ENCODE results near the gene DKKL1. TPM values are rescaled to one million over a fixed set of nuclear protein-coding genes. Genes with fewer than 3 reads are reported as not detected.
"Not testable (repeated sequence)": the region's sequence is repeated elsewhere in the genome, so short reads cannot be mapped to it uniquely, and the experiment has no call there.

The DKKL1 gene
- polyA plus RNA-seq (ENCODE audit: insufficient read length): 2.4 TPM

DNA sequence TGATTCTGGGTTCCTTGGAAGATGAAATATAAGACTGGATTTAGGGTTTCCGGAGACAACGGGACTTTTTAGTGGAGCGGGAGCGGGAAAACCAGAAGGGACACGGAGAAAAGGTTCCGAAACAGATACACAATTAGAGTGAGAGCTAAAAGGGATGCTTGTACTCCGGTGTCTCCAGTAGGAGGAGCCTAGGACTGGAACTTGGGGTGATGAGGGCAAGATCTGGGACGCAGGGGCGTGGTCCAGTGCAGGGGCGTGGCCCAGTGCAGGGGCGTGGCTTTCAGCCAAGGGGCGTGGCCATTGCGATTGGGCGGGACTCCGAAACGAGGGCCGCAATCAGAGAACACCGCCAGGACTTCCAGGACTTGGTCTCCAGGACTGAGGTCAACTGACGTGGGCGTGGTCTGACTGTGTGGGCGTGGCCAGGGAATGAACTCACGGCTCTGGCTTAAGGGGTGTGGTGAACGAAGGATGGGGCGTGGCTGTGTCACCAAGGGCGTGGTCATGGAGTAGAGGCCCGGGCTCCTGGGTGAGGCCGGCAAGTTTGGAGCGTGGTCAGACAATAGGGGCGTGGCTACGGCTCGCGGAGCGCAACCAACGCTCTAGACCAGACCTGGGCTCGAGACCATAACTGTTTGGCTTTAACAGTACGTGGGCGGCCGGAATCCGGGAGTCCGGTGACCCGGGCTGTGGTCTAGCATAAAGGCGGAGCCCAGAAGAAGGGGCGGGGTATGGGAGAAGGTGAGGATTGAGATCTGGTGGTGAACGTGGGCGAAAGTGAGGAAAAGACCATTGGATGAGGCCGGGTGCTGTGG, at the start of gene DKKL1:
TSS of gene DKKL1 (plus strand) at position 610 of the 815 bp plus-strand sequence. CDS start at position 732, 122 bp downstream.
- peak; percentile 82 for DNase-seq (ENCODE audit: low read depth)

DNA sequence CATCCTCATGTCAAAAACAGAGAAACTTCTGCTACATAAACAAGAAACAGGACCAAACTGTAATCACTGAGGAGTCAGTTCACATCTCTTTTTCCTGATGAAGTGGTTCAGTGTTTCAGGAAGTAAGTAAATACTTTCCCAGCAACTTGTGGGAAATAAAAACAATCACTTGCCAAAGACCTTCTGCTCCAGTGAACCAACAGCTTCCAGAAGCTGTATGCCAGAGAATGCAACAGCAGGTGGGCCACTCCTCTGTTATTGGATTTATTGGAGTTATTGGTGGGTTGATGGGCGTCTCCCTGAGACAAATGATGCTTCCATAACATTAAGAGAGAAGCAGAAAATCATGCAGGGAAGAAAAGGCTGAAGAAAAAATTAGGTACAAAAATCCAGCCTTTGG, 48.6 kb upstream of the DKKL1 start:
- no peak for DNase-seq (ENCODE audit: low read depth)

DNA sequence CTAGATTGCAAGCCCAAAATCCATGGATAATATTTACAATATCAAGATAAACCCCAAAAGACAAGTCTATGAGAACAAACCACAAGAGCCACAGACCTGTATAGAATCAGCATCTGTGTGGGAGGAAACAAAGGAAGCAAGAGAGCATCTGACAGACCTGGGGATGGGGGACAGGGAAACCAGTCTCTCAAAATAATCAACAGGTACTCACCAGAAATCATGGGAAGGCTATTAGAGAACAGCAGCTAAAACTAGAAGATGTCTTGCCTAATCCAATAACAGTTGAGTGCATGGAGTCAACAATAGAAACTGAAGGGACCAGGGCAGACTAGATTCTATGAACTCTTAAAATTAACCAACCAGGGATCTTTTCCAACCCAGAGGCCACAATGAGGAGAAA, 47.4 kb upstream of the DKKL1 start:
- DNase-seq (ENCODE audit: low read depth): no peak

DNA sequence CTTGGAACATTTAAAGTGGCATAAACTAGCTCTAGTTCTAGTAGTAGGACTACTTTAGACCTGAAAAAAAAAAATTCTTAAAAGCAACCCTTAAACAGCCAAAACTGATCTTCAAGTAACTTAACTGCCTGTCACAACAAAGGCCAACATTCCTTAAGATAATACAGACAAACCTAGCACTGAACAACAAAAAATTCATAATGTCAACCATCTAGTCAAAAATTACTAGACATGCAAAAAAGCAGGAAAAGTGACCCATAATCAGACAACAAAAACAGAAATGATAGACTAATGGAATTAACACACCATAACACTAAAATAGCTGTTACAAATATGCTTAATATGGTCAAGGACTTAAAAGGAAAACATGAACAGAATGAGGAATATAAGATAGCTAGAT, 45.4 kb upstream of the DKKL1 start:
- no peak for DNase-seq (ENCODE audit: low read depth)

DNA sequence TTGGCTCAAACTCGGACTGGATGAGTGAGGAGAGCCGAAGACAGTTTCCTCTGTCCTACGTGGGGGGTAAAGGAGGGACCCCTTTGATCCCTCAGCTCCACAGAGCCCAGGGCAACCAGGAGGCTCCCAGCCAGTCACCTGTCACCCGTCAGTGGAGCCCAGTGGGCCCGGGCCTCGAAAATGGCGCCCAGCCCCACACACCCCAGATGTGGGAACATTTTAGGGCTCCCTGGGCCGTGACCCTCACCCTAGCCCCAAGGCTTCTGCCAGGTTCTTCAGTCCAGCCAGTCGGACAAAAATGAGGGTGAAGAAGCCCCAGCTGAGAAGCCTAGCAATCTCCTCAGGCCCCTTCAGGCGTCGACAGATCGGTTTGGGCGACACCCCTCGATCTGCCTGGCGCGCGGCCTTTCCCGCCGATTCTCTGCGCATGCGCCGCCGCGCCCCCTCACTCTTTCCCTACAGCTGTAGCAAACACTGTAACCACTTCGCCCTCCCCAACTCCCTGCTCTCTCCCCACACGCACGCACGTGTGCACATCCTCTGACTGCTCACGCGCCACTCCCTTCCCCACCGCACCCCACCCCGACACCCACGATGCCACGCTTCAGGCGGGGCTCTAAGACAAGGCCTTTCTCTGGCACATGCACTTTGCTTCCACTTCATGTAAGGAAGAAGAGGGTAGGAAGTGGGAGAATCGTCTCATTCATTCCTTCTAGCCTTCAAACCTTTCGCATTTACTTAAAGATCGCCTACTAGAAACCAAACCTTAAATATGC, 38.7 kb upstream of the DKKL1 start, which contains the start of gene SLC6A16:
TSS of gene SLC6A16 (minus strand) at position 391 of the 776 bp plus-strand sequence. CDS start 13,844 bp downstream, outside the sequence.
- DNase-seq (ENCODE audit: low read depth): no peak

DNA sequence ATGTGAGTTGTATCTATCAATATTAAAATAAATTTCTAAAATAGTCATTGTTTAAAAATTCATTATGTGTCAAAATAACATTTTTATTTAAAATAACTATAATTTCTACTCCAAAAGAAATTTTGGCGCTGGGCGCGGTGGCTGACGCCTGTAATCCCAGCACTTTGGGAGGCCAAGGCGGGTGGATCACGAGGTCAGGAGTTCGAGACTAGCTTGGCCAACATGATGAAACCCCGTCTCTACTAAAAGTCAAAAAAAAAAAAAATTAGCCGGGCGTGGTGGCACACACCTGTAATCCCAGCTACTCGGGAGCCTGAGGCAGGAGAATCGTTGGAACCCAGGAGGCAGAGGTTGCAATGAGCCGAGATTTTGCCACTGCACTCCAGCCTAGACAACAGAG, 37.9 kb upstream of the DKKL1 start:
- DNase-seq (ENCODE audit: low read depth): not testable (repeated sequence)

DNA sequence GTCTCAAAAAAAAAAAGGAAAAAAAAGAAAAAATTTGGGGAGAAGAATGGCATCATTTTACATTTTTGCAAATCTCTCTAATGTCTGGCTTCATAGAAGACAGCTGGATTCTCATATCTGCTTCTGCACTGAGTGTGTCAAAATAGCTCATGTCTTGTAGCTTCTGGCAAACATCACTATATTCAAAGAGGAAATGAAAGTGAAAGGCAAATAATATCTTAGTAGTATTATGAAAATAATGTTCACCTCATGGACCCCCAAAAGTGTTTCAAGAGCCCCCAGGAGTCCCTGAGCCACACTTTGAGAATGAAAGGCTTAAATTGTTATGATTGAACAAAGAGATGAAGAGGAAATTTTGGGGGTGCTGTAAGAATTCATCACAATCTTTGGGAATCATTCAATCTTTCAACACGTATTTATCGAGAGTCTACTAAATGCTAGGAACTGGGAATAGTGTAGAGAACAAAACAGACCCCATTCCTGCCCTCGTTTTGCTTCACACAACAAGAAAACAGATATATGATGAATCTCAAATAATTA, 37.4 kb upstream of the DKKL1 start:
- no peak for DNase-seq (ENCODE audit: low read depth)

DNA sequence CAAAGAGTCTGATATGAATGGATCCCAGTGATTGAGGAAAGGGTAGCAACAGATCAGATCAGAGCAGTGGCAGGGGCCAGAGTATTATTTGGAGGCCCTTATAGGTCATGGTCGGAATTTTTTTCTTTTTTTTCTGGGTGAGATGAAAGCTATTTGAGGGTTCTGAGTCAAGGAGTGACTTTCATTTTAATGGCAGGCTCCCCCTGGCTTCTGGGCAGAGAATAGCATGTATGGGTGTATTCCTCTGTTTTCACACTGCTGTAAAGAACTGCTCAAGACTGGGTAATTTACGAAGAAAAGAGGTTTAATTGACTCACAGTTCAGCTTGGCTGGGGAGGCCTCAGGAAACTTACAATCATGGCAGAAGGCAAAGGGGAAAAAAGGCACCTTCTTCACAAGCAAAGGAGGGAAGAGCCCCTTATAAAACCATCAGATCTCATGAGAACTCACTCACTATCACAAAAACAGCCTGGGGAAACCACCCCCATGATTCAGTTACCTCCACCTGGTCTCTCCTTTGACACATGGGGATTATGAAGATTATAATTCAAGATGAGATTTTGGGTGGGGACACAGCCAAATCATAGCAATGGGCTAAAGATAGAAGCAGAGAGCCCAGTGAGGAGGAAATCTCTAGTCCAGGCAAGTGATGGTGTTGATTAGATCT, 35.7 kb upstream of the DKKL1 start:
- no peak for DNase-seq (ENCODE audit: low read depth)

DNA sequence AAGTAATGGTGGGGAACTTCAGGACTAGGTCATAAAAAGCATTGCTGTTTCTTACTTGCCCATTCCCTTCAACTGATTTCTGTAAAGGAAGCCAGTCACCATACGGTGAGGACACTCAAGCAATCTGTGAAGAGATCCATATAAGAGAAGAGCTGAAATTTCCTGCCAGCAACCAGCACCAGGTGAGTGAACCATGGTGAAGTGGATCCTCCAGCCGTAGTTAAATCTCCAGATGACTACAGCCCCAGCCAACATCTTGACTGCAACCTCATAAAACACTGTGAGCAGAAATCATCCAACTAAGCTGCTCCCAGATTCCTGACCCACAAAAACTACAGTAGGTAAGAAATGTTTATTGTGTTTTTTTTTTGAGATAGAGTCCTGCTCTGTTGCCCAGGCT, 34.9 kb upstream of the DKKL1 start:
- no peak for DNase-seq (ENCODE audit: low read depth)

DNA sequence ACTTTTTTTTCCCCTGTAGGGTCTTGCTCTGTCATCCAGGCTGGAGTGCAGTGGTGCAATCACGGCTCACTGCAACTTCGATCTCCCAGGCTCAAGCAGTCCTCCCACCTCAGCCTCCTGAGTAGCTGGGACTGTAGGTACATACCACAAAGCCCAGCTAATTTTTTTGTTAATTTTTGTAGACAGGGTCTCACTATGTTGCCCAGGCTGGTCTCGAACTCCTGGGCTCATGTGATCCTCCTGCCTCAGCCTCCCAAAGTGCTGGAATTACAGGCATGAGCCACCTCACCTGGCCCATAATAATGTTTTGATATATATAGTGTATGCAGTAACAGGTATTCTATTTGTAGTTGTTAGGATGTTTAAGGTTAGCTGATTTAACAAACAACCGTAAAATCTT, 32.5 kb upstream of the DKKL1 start:
- not testable (repeated sequence) for DNase-seq (ENCODE audit: low read depth)

DNA sequence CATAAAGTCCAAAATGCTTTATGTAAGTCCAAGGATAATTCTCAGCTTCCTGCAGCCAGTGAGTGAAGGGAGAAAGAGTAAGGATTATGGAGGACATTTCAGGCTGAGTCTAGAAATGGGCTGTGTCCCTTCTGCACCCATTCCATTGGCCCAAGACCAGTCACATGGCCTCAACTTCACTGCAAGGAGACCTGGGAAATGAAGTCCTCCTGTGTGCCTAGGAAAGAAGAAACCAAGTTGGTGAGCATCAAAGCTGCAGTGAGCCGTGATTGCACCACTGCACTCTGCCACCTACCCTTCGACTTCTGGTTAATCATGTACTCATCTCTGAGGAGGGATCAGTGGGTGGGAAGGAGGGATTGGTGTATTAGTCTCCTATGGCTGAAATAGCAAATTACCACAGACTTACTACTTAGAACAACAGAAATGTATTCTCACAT, 32.0 kb upstream of the DKKL1 start:
- no peak for DNase-seq (ENCODE audit: low read depth)

DNA sequence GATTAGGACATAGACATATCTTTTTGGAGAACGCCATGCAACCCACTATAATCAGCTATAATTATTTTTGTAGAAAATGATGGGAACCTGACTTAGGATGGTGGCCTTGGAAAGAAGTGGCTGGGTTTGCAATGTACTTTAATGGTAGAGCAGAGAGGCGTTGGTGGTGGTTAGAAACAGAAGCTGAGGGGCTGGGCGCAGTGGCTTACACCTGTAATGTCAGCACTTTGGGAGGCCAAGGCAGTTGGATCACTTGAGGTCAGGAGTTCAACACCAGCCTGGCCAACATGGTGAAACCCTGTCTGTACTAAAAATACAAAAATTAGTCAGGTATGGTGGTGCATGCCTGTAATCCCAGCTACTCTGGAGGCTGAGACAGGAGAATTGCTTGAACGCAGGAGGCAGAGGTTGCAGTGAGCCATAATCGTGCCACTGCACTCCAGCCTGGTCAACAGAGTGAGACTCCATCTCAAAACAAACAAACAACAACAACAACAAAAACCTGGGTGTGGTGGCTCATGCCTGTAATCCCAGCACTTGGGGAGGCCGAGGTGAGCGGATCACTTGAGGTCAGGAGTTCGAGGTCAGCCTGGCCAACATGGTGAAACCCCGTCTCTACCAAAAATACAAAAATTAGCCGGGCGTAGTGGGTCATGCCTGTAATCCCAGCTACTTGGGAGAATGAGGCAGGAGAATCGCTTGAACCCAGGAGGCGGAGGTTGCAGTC, 30.8 kb upstream of the DKKL1 start:
- DNase-seq (ENCODE audit: low read depth): not testable (repeated sequence)

DNA sequence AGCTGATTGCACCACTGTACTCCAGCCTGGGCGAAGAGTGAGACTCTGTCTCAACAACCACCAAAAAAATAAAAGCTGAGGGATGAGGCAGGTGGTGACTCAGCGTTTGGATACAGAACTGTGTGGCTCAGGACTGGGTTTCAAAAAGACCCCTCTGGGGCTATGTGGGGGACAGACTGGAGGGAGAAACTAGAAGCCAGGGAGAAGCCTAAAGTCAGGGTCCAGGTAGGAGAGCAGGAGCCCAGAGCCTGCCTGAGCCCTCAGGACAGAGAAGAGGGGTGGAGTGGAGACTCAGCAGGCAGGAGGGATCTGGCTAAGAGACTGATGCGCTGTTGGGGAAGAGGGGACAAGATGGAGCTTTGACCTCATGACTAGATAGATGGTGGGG, 30.3 kb upstream of the DKKL1 start:
- DNase-seq (ENCODE audit: low read depth): no peak

DNA sequence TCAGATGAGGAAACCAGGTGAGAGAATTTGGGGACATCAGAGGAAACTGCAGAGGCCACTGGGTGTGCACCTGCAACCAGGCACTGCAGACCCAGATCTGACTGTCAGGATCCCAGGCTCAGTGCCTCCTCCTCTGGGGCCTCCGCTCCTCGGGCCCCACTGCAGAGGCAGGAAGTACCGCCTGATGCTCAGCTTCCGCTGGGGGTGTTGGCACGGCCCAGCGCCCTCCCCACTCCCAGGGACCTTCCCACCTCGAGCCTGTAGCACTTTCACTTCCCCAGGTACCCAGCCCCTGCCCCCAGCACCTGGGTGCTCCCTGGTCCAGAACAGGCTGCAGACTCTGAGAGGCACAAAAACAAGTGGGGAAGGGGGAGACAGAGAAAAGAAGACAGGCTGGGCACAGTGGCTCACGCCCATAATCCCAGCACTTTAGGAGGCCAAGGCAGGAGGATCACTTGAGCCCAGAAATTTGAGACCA, 29.8 kb upstream of the DKKL1 start:
- DNase-seq (ENCODE audit: low read depth): no peak

DNA sequence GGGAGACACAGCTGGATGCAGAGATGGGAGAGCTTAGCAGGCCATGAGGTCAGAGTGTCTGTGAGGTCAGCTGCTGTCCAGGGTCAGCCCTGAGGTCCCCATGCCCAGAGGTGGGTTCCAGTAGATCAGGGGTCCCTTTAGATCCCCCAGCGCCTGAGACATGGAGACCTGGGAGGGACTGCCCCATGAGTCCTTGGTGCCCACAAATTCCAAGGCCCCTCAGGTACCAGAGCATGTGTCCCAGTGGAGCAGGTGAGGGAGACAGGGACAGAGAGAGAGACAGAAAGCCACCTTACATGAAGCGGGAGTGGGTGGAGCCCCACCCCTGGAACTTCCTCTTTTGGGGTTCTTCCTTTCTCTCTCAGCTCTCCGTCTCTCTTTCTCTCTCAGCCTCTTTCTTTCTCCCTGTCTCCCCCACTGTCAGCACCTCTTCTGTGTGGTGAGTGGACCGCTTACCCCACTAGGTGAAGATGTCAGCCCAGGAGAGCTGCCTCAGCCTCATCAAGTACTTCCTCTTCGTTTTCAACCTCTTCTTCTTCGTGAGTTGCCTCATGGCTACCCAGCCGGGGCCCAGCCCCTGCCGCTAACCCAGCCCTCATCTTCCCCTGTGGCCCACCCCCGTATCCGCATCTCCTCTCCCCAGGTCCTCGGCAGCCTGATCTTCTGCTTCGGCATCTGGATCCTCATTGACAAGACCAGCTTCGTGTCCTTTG, 28.4 kb upstream of the DKKL1 start, which contains the start of gene CD37:
TSS of gene CD37 (plus strand) at position 336 of the 713 bp plus-strand sequence. CDS start at position 471, 135 bp downstream.
- no peak for DNase-seq (ENCODE audit: low read depth)

DNA sequence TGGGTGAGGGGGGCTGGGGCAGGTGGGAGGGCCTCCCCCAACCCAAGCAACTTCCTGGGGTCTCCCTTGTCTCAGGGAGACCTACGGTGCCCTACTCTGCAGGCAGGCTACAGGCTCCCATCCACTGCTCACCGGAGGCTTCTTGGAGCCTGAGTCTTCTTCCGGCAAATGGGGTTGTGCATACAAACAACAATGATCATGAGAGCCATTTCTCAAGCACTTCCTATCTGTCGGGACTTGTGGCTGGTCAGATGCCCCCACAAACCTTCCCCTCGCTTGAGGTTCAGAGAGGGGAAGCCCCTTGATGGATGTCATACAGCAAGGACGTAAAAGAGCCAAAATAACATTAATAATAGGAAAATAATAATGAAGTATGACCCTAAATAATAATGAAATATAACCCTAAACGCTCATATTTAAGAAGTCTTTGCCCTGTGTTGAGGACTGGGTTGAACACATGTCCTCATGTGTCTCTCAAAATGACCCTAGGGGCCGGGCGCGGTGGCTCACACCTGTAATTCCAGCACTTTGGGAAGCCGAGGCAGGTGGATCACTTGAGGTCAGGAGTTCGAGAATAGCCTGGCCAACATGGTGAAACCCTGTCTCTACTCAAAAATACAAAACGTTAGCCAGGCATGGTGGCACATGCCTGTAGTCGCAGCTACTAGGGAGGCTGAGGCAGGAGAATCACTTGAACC, 27.7 kb upstream of the DKKL1 start:
- DNase-seq (ENCODE audit: low read depth): no peak

DNA sequence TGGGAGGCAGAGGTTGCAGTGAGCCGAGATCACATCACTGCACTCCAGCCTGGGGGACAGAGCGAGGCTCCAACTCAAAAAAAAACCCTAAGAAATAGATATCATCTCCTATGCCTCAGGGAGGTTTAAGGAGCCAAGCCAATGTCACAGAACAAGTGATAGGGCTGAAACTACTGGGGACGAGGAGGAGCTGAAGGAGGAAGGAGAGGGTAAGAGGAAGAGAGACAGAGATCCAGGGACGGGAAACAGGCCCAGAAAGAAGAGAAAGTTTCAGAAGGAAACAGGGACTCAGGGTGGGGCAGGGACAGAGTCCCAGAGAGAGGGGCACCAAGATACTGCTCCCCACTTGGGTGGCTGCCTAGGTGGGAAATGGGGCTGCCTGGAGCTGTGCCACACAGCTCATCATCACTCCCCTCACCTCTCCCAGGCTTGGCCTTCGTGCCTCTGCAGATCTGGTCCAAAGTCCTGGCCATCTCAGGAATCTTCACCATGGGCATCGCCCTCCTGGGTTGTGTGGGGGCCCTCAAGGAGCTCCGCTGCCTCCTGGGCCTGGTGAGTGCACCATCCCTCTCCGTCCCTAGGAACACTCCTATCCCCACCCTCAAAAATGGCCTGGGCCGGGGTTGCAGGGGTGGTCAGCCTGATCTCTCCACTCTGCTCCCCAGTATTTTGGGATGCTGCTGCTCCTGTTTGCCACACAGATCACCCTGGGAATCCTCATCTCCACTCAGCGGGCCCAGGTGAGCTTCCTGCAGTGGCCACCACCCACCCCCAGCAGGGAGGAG, 27.0 kb upstream of the DKKL1 start:
- DNase-seq (ENCODE audit: low read depth): no peak

DNA sequence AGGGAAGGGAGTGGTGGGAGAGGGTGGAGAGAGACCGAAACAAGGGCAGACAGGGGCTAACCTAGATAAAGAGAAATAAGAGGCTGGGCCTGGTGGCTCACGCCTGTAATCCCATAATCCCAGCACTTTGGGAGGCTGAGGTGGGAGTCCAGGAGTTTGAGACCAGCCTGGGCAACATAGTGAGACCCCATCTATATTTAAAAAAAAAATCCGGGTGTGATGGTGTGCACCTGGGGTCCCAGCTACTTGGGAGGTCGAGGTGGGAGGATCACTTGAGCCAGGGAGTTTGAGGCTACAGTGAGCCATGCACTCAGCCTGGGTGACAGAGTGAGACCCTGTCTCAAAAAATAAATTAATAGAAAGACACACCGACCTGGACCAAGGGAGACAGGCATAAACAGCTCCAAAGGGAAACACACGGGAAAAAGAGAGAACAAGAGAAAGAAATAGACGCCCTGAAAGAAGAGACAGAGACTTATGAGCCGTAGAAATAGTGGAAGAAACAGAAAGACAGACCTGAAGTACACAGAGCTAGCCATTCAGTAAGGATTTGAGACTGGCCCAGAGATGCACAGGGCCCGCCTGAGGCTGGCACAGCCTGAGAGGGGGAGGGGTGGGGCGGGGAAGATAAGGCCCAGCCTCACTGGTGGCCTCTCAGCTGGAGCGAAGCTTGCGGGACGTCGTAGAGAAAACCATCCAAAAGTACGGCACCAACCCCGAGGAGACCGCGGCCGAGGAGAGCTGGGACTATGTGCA, 26.2 kb upstream of the DKKL1 start:
- no peak for DNase-seq (ENCODE audit: low read depth)
